HEK293 (cell line): ENCODE data around the gene PHAX.
A peak's percentile ranks its signal among the peaks of the same experiment; 100 is the strongest.

Source experiments
- MEIS1 ChIP-seq: sonication (generic); formaldehyde crosslinking; IDR thresholded peaks from 2 replicates; pipeline ENCODE4 v1.8.1; 2022; ENCODE audit warnings: missing genetic modification reagents, mild to moderate bottlenecking, borderline replicate concordance
- MZF1 ChIP-seq: fragments of 450-650 bp; formaldehyde crosslinking; IDR thresholded peaks from 2 replicates; pipeline ENCODE4 v1.5.1; 2017; ENCODE audit warnings: missing biosample characterization, missing genetic modification characterization, borderline replicate concordance
- OSR2 ChIP-seq: fragments of 450-650 bp; formaldehyde crosslinking; IDR thresholded peaks from 2 replicates; pipeline ENCODE4 v1.5.1; 2016; ENCODE audit warnings: missing biosample characterization, missing genetic modification characterization
- PRDM10 ChIP-seq: fragments of 450-650 bp; formaldehyde crosslinking; IDR thresholded peaks from 2 replicates; pipeline ENCODE4 v1.5.1; 2016; ENCODE audit warnings: missing biosample characterization, missing genetic modification characterization
- PRDM4 ChIP-seq: fragments of 450-650 bp; formaldehyde crosslinking; IDR thresholded peaks from 2 replicates; pipeline ENCODE4 v1.5.1; 2017; ENCODE audit warnings: missing biosample characterization, missing genetic modification characterization
- RBAK ChIP-seq: fragments of 450-650 bp; formaldehyde crosslinking; IDR thresholded peaks from 2 replicates; pipeline ENCODE4 v1.5.1; 2016; ENCODE audit warnings: missing biosample characterization, missing genetic modification characterization
- REST ChIP-seq: fragments of 450-650 bp; formaldehyde crosslinking; IDR thresholded peaks from 2 replicates; pipeline ENCODE4 v1.5.1; 2016; ENCODE audit warnings: missing biosample characterization, missing genetic modification characterization
- SCRT1 ChIP-seq: fragments of 450-650 bp; formaldehyde crosslinking; IDR thresholded peaks from 2 replicates; pipeline ENCODE4 v1.5.1; 2016; ENCODE audit warnings: missing biosample characterization, missing genetic modification characterization, borderline replicate concordance
- SCRT2 ChIP-seq: fragments of 450-650 bp; formaldehyde crosslinking; IDR thresholded peaks from 2 replicates; pipeline ENCODE4 v1.5.1; 2016; ENCODE audit warnings: missing biosample characterization, missing genetic modification characterization
- SP7 ChIP-seq: fragments of 450-650 bp; formaldehyde crosslinking; IDR thresholded peaks from 2 replicates; pipeline ENCODE4 v1.5.1; 2016; ENCODE audit warnings: missing biosample characterization, missing genetic modification characterization
- ZBTB17 ChIP-seq: fragments of 450-650 bp; formaldehyde crosslinking; IDR thresholded peaks from 2 replicates; pipeline ENCODE4 v1.5.1; 2016; ENCODE audit warnings: missing biosample characterization, missing genetic modification characterization
- ZBTB21 ChIP-seq: fragments of 450-650 bp; formaldehyde crosslinking; IDR thresholded peaks from 2 replicates; pipeline ENCODE4 v1.5.1; 2017; ENCODE audit warnings: missing biosample characterization, missing genetic modification characterization
- ZBTB7A ChIP-seq: fragments of 450-650 bp; formaldehyde crosslinking; IDR thresholded peaks from 2 replicates; pipeline ENCODE4 v1.5.1; 2016; ENCODE audit warnings: low read depth, missing biosample characterization, missing genetic modification characterization
- ZBTB8A ChIP-seq: fragments of 450-650 bp; formaldehyde crosslinking; IDR thresholded peaks from 2 replicates; pipeline ENCODE4 v1.5.1; 2016; ENCODE audit warnings: missing biosample characterization, missing genetic modification characterization
- ZNF18 ChIP-seq: fragments of 450-650 bp; formaldehyde crosslinking; IDR thresholded peaks from 2 replicates; pipeline ENCODE4 v1.5.1; 2016; ENCODE audit warnings: missing biosample characterization, missing genetic modification characterization
- ZNF2 ChIP-seq: fragments of 450-650 bp; formaldehyde crosslinking; IDR thresholded peaks from 2 replicates; pipeline ENCODE4 v1.5.1; 2016; ENCODE audit warnings: missing biosample characterization, missing genetic modification characterization
- ZNF324 ChIP-seq: fragments of 450-650 bp; formaldehyde crosslinking; IDR thresholded peaks from 2 replicates; pipeline ENCODE4 v1.5.1; 2016; ENCODE audit warnings: missing biosample characterization, missing genetic modification characterization
- ZNF335 ChIP-seq: fragments of 450-650 bp; formaldehyde crosslinking; conservative IDR thresholded peaks from 2 replicates; pipeline ENCODE4 v1.5.1; 2016; ENCODE audit warnings: missing biosample characterization, missing genetic modification characterization
- ZNF521 ChIP-seq: fragments of 450-650 bp; formaldehyde crosslinking; IDR thresholded peaks from 2 replicates; pipeline ENCODE4 v1.5.1; 2017; ENCODE audit warnings: missing biosample characterization, mild to moderate bottlenecking, missing genetic modification characterization
- ZNF555 ChIP-seq: fragments of 450-650 bp; formaldehyde crosslinking; conservative IDR thresholded peaks from 2 replicates; pipeline ENCODE4 v1.5.1; 2017; ENCODE audit warnings: missing biosample characterization, mild to moderate bottlenecking, missing genetic modification characterization, inconsistent platforms
- ZNF560 ChIP-seq: fragments of 450-650 bp; formaldehyde crosslinking; IDR thresholded peaks from 2 replicates; pipeline ENCODE4 v1.5.1; 2017; ENCODE audit warnings: missing biosample characterization, missing genetic modification characterization, borderline replicate concordance
- ZNF621 ChIP-seq: fragments of 450-650 bp; formaldehyde crosslinking; IDR thresholded peaks from 2 replicates; pipeline ENCODE4 v1.5.1; 2017; ENCODE audit warnings: missing biosample characterization, missing genetic modification characterization
- ZNF660 ChIP-seq: fragments of 450-650 bp; IDR thresholded peaks from 2 replicates; pipeline ENCODE4 v1.5.1; 2018; ENCODE audit warnings: missing biosample characterization, mild to moderate bottlenecking, missing genetic modification characterization
- ZNF664 ChIP-seq: fragments of 450-650 bp; formaldehyde crosslinking; IDR thresholded peaks from 2 replicates; pipeline ENCODE4 v1.5.1; 2016; ENCODE audit warnings: missing biosample characterization, missing genetic modification characterization
- ZNF701 ChIP-seq: fragments of 450-650 bp; formaldehyde crosslinking; IDR thresholded peaks from 2 replicates; pipeline ENCODE4 v1.5.1; 2016; ENCODE audit warnings: missing biosample characterization, missing genetic modification characterization
- ZNF768 ChIP-seq: fragments of 450-650 bp; formaldehyde crosslinking; IDR thresholded peaks from 2 replicates; pipeline ENCODE4 v1.5.1; 2018; ENCODE audit warnings: missing biosample characterization, mild to moderate bottlenecking, missing genetic modification characterization
- ZNF785 ChIP-seq: fragments of 450-650 bp; formaldehyde crosslinking; IDR thresholded peaks from 2 replicates; pipeline ENCODE4 v1.5.1; 2016; ENCODE audit warnings: missing biosample characterization, missing genetic modification characterization
- ZNF837 ChIP-seq: fragments of 450-650 bp; formaldehyde crosslinking; IDR thresholded peaks from 2 replicates; pipeline ENCODE4 v1.5.1; 2016; ENCODE audit warnings: missing biosample characterization, missing genetic modification characterization
- ZNF843 ChIP-seq: fragments of 450-650 bp; formaldehyde crosslinking; IDR thresholded peaks from 2 replicates; pipeline ENCODE4 v1.5.1; 2016; ENCODE audit warnings: missing biosample characterization, missing genetic modification characterization
- ZSCAN30 ChIP-seq: fragments of 450-650 bp; IDR thresholded peaks from 2 replicates; pipeline ENCODE4 v1.5.1; 2018; ENCODE audit warnings: missing biosample characterization, mild to moderate bottlenecking, missing genetic modification characterization, moderate library complexity

Gene PHAX

GRCh38 chr5:126676195-126676624 lies 75.5 kb downstream of the PHAX start (continued):
- TF ChIP-seq PRDM10 (tag by site-specific recombination) (0 out of 2 replicates have a peak, but pooled peaks have one; percentile 42), SCRT1 (tag by site-specific recombination) (peak; percentile 99), ZNF560 (no peak), ZNF660 (tag by site-specific recombination) (peak; percentile 67; the same call in 1 of the 2 replicates), PRDM4 (tag by site-specific recombination) (no peak), ZNF843 (tag by site-specific recombination) (no peak), ZNF2 (tag by site-specific recombination) (peak; percentile 81; the same call in 1 of the 2 replicates), SP7 (peak; percentile 53; the same call in 1 of the 2 replicates), ZNF664 (tag by site-specific recombination) (no peak), ZNF335 (no peak), MEIS1 (no peak), ZNF701 (tag by site-specific recombination) (no peak), SCRT2 (tag by site-specific recombination) (peak; percentile 99), ZNF18 (peak; percentile 98), ZBTB21 (tag by site-specific recombination) (0 out of 2 replicates have a peak, but pooled peaks have one; percentile 29), REST (tag by site-specific recombination) (no peak), ZBTB17 (tag by site-specific recombination) (0 out of 2 replicates have a peak, but pooled peaks have one; percentile 22), ZBTB8A (tag by site-specific recombination) (no peak), ZNF521 (tag by site-specific recombination) (no peak), ZNF785 (tag by site-specific recombination) (no peak), ZSCAN30 (tag by site-specific recombination) (peak; percentile 32; the same call in 1 of the 2 replicates), ZNF768 (tag by site-specific recombination) (no peak), ZBTB7A (tag by site-specific recombination) (no peak), ZNF555 (tag by site-specific recombination) (no peak), ZNF324 (peak; percentile 67; the same call in 1 of the 2 replicates), ZNF621 (no peak), RBAK (tag by site-specific recombination) (no peak), ZNF837 (no peak), MZF1 (no peak), OSR2 (tag by site-specific recombination) (no peak)
